ENCODE data around the gene PANK4. TPM values are rescaled to one million over a fixed set of nuclear protein-coding genes. Genes with fewer than 3 reads are reported as not detected.

Gene PANK4
- total and polyA plus RNA-seq, 9 of the 15 experiments (the other 6 are each of a cell fraction or from before 2014, with no cell fraction given): 0.93 to 55.6 (median 31.5) TPM

- BruUV-seq (replicated peaks): no TSS peak
- TF ChIP-seq SAFB (IDR thresholded peaks at IDR 0.05; ENCODE audit: borderline replicate concordance, low read depth, low read length) (no peak), NR1H2 (CRISPR knock-in tag; IDR thresholded peaks at IDR 0.05) (no peak), CEBPB (tag; IDR thresholded peaks at IDR 0.05) (no peak)
- TF ChIP-seq, protein P1, sequence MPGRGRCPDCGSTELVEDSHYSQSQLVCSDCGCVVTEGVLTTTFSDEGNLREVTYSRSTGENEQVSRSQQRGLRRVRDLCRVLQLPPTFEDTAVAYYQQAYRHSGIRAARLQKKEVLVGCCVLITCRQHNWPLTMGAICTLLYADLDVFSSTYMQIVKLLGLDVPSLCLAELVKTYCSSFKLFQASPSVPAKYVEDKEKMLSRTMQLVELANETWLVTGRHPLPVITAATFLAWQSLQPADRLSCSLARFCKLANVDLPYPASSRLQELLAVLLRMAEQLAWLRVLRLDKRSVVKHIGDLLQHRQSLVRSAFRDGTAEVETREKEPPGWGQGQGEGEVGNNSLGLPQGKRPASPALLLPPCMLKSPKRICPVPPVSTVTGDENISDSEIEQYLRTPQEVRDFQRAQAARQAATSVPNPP (IDR thresholded peaks at IDR 0.05; ENCODE audit: borderline replicate concordance, insufficient read depth, insufficient read length): no peak
- Histone ChIP-seq H3K4me2 (ENCODE audit: insufficient read depth, low read length) (no peak overlapping the region), H3K4me1 (replicated peaks in 1 of 2; ENCODE audit: control insufficient read depth in 2 of 2, insufficient read depth in 2 of 2, low read length in 2 of 2) (peaks cover 0 to 94% of the 10 kb centered on the region in 2 experiments; a peak in 2 of 5 replicates), H3K4me3 (no peak overlapping the region), H3K27ac (ENCODE audit: extremely low read depth, low read depth, low read length) (no peak overlapping the region), H3K27me3 (ENCODE audit: control insufficient read depth in 2 of 2, insufficient read depth in 2 of 2, low read length in 2 of 2) (peaks cover 3 to 72% of the 10 kb centered on the region in 2 experiments; a peak in 3 of 5 replicates), H3K9me3 (replicated peaks; ENCODE audit: control insufficient read depth, insufficient read depth, low read depth, low read length) (no peaks in the 10 kb centered on the region), H3K9ac (ENCODE audit: insufficient read depth in 1 of 2, low read depth in 2 of 2, low read length in 2 of 2) (no peak overlapping the region), H3K9me1 (ENCODE audit: control insufficient read depth, insufficient read depth, low read length) (no peaks in the 10 kb centered on the region), H2AFZ (ENCODE audit: low read depth, low read length) (no peak overlapping the region), H3K36me3 (ENCODE audit: control insufficient read depth, insufficient read depth, low read length) (no peaks in the 10 kb centered on the region), H3K79me2 (ENCODE audit: control insufficient read depth, insufficient read depth, low read length) (no peaks in the 10 kb centered on the region), H4K20me1 (replicated peaks; ENCODE audit: control insufficient read depth, insufficient read depth, low read length) (peaks cover 33% of the 10 kb centered on the region)
- ATAC-seq (no peak), DNase-seq (ENCODE audit: extremely low read depth in 1 of 4, low spot score in 3 of 4) (no peak), FAIRE-seq (no peak)
- POLR2A ChIA-PET: interaction anchor here (0.5 to 1.6 kb wide), 2 partner anchors 11 to 20 kb away, joined by 3 to 4 read pairs; no protein-coding TSS in a partner anchor
- CTCF ChIA-PET (ENCODE audit: low intra/inter-chr PET ratio): no interaction called here
- WGBS (ENCODE audit: insufficient coverage, low coverage, missing lambda C conversion rate): under 1% methylated on average over 11 of the region's 12 CpGs
- intact Hi-C loops (cut with micrococcal nuclease): no loop called here
- in situ Hi-C loops (cut with MboI): no loop called here
These were observed 49.1 kb downstream of the PANK4 start for GRCh38 chr1:2477309-2477708.
